ENCODE data around the gene CPN2. TPM values are rescaled to one million over a fixed set of nuclear protein-coding genes. Genes with fewer than 3 reads are reported as not detected.

CPN2 gene
- total RNA-seq, 2 donors from 2014 or later, result 0.15 TPM; not detected in 1

DNA sequence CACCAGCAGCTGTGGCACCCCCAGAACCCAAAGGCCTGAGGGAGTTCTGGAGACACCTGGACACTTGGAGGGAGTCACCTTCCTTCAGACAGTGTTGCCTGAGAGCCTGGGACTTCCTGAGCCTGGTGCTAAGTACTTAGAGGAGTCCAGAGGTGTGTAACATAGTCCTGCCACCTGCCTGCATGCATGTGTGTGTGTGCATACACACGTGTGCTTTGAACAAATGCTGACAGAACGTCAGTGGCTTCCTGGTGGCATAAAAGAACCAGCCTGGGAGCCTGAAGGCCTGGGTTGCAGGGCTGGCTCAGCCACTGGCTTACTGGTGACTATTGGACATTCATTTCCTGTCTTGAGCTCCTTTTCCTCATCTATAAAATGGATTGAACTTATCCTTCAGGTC, 3.2 kb upstream of the CPN2 start:
- TF ChIP-seq, protein P1, sequence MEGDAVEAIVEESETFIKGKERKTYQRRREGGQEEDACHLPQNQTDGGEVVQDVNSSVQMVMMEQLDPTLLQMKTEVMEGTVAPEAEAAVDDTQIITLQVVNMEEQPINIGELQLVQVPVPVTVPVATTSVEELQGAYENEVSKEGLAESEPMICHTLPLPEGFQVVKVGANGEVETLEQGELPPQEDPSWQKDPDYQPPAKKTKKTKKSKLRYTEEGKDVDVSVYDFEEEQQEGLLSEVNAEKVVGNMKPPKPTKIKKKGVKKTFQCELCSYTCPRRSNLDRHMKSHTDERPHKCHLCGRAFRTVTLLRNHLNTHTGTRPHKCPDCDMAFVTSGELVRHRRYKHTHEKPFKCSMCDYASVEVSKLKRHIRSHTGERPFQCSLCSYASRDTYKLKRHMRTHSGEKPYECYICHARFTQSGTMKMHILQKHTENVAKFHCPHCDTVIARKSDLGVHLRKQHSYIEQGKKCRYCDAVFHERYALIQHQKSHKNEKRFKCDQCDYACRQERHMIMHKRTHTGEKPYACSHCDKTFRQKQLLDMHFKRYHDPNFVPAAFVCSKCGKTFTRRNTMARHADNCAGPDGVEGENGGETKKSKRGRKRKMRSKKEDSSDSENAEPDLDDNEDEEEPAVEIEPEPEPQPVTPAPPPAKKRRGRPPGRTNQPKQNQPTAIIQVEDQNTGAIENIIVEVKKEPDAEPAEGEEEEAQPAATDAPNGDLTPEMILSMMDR (IDR thresholded peaks at IDR 0.05), result no peak
- DNase-seq, result no peak
- Histone ChIP-seq H3K27me3 (no peaks in the 10 kb centered on the region), H3K4me1 (no peaks in the 10 kb centered on the region), H3K4me3 (no peak overlapping the region), H3K9me3 (no peaks in the 10 kb centered on the region), H3K9ac (ENCODE audit: low read depth in 2 of 2, low read length in 2 of 2) (no peak overlapping the region), H3K36me3 (no peaks in the 10 kb centered on the region), H3K27ac (no peak overlapping the region)
- intact Hi-C loops (cut with DNase I), result no loop called here

DNA sequence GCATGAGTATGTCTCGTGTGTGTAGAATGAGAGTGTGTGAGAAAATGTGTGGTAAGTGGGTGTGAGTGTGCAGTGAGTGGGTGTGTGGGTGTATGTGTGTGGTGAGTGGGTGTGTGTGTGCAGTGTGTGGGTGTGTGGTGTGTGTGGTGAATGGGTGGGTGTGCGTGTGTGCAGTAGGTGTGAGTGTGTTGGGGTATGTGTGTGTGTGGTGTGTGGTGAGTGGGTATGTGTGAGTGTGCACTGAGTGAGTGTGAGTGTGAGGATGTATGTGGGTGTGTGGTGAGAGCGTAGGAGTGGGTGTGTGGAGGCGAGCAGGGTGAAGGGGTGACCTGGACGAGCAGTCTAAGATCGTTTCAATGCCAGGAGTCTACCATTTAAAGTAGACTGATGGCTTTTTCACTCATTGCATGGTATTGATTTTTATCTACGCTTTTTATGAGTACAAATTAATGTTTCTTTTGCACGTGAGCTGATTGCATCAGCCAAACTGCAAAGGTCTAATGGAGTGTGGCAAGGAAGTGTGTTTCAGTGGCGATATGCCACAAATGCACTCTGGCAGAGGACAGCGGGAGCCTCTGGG, 1.6 kb upstream of the CPN2 start:
- Histone ChIP-seq H3K9me3 (no peaks in the 10 kb centered on the region), H3K4me1 (no peaks in the 10 kb centered on the region), H3K9ac (ENCODE audit: low read depth in 2 of 2, low read length in 2 of 2) (no peak overlapping the region), H3K27ac (no peak overlapping the region), H3K27me3 (no peaks in the 10 kb centered on the region), H3K36me3 (no peaks in the 10 kb centered on the region), H3K4me3 (no peak overlapping the region)
- intact Hi-C loops (cut with DNase I), result no loop called here
- TF ChIP-seq, protein P1 (IDR thresholded peaks at IDR 0.05), result no peak
- DNase-seq, result no peak

DNA sequence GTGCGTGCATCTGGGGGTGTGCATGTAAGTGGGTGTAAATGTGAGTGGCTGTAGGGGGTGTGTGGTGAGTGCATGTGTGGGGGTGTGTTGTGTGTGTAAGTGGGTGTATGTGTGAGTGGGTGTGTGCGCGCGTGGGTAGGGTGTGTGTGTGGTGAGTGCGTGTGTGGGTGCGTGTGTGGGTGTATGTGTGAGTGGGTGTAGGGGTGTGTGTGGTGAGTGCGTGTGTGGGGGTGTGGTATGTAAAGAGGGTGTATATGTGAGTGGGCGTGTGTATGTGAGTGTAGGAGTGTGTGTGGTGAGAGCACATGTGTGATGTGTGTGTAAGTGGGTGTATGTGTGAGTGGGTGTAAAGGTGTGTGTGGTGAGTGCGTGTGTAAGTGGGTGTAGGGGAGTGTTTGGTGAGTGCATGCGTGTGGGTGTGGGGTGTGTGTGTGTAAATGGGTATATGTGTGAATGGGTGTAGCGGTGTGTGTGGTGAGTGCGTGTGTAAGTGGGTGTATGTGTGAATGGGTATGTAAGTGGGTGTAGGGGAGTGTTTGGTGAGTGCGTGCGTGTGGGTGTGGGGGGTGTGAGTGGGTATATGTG, 916 bp upstream of the CPN2 start:
- H3K27me3 ChIP-seq, result no peaks in the 10 kb centered on the region
- no peak overlapping the region for H3K9ac ChIP-seq (ENCODE audit: low read depth in 2 of 2, low read length in 2 of 2)
- H3K36me3 ChIP-seq, result no peaks in the 10 kb centered on the region
- intact Hi-C loops (cut with DNase I), result no loop called here
- DNase-seq, result no peak
- H3K9me3 ChIP-seq, result no peaks in the 10 kb centered on the region
- TF ChIP-seq, protein P1 (IDR thresholded peaks at IDR 0.05), result no peak
- H3K4me1 ChIP-seq, result no peaks in the 10 kb centered on the region
- H3K4me3 ChIP-seq, result no peak overlapping the region
- no peak overlapping the region for H3K27ac ChIP-seq

DNA sequence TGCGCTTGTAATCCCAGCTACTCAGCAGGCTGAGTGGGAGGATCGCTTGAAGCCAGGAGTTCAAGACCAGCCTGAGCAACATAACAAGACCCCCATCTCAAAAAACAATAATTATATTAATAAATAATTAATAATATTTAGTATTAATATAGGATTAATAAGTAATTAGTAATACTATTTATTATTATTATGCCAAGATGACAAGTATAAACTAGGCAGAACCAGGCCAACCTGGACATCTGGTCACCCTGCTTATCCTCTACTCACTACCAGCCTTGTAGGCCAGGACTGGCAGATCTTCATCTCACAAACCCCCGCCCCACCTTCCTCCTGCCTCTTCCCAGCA, 429 bp downstream of the CPN2 start:
- Histone ChIP-seq H3K9me3 (no peaks in the 10 kb centered on the region), H3K4me1 (no peaks in the 10 kb centered on the region), H3K27me3 (no peaks in the 10 kb centered on the region), H3K9ac (ENCODE audit: low read depth in 2 of 2, low read length in 2 of 2) (no peak overlapping the region), H3K36me3 (no peaks in the 10 kb centered on the region), H3K4me3 (no peak overlapping the region), H3K27ac (no peak overlapping the region)
- intact Hi-C loops (cut with DNase I), result no loop called here
- TF ChIP-seq, protein P1 (IDR thresholded peaks at IDR 0.05), result no peak
- no peak for DNase-seq

DNA sequence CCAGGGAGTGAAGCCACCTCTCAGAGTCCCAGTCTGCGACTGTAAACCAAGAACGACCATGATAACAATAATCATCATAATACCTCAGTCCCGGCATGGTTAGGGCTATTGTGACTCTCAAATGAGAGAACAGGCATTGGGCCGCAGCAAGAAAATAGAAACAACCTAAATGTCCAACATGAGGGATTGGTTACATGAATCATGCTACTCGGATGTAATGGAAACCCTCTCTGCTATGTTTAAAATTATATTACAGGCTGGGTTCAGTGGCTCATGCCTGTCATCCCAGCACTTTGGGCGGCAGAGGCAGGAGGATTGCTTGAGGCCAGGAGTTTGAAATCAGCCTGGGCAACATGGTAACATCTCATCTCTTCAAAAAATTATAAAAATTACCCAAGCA, 2.8 kb downstream of the CPN2 start:
- no peak overlapping the region for H3K9ac ChIP-seq (ENCODE audit: low read depth in 2 of 2, low read length in 2 of 2)
- TF ChIP-seq, protein P1 (IDR thresholded peaks at IDR 0.05), result no peak
- H3K27ac ChIP-seq, result no peak overlapping the region
- H3K4me3 ChIP-seq, result no peak overlapping the region
- intact Hi-C loops (cut with DNase I), result no loop called here
- H3K9me3 ChIP-seq, result no peaks in the 10 kb centered on the region
- no peaks in the 10 kb centered on the region for H3K4me1 ChIP-seq
- no peak for DNase-seq
- no peaks in the 10 kb centered on the region for H3K36me3 ChIP-seq
- H3K27me3 ChIP-seq, result no peaks in the 10 kb centered on the region

Data from colonic mucosa (tissue), 4 donors.